CD4-positive, alpha-beta memory T cell (primary cell): ENCODE data around the gene TFE3. TPM values are rescaled to one million over a fixed set of nuclear protein-coding genes. Genes with fewer than 3 reads are reported as not detected.

Experiments used
- CTCF ChIA-PET: fragments of 350-600 bp; sonication (Branson Sonifier 250); formaldehyde crosslinking; loops from one replicate; lab custom pipeline; 2021; ENCODE audit warnings: inconsistent platforms; ENCODE audit not compliant: partially characterized antibody; lab: Charles Lee
- POLR2A ChIA-PET: fragments of 350-600 bp; sonication (Branson Sonifier 250); formaldehyde crosslinking; loops from one replicate; lab custom pipeline; 2021; ENCODE audit not compliant: partially characterized antibody; lab: Charles Lee
- DNase-seq, 5 donors: peaks; one replicate each; pipeline versions ENCODE4 v3.0.0 to v3.0.0-alpha.2; 2020 to 2022; ENCODE audit warnings: mixed read lengths in 1 of 5
- H3K27ac ChIP-seq: one replicate; pipeline ENCODE4 v1.7.0; 2013; ENCODE audit warnings: low read depth, low read length
- H3K27me3 ChIP-seq: 2 replicates; pipeline ENCODE4 v1.7.0; 2013; ENCODE audit warnings: mild to moderate bottlenecking, low read length, moderate library complexity; ENCODE audit not compliant: insufficient read depth
- H3K36me3 ChIP-seq: 2 replicates; pipeline ENCODE4 v1.7.0; 2013; ENCODE audit warnings: mild to moderate bottlenecking, low read length, moderate library complexity; ENCODE audit not compliant: insufficient read depth
- H3K4me1 ChIP-seq: 2 replicates; pipeline ENCODE4 v1.7.0; 2013; ENCODE audit warnings: mild to moderate bottlenecking, low read length, moderate library complexity; ENCODE audit not compliant: insufficient read depth
- H3K4me3 ChIP-seq, 2 donors: one replicate each; pipeline ENCODE4 v1.7.0; 2013; ENCODE audit warnings: low read length in 2 of 2, mild to moderate bottlenecking in 1 of 2
- H3K9me3 ChIP-seq, 2 donors: one replicate each; pipeline ENCODE4 v1.7.0; 2013; ENCODE audit warnings: low read length in 2 of 2, control low read depth in 1 of 2; ENCODE audit not compliant: control insufficient read depth in 1 of 2
- H3K27ac Mint-ChIP-seq, 7 donors: one replicate each; pipeline ENCODE4 v1.8.0; 2020 to 2021; ENCODE audit warnings: mixed read lengths in 7 of 7, mild to moderate bottlenecking in 6 of 7, inconsistent platforms in 3 of 7, moderate library complexity in 3 of 7
- H3K27me3 Mint-ChIP-seq, 2 donors: one replicate each; pipeline ENCODE4 v1.8.0; 2020 to 2021; ENCODE audit warnings: mixed read lengths in 2 of 2
- H3K36me3 Mint-ChIP-seq, 2 donors: one replicate each; pipeline ENCODE4 v1.8.0; 2020 to 2021; ENCODE audit warnings: mixed read lengths in 2 of 2, inconsistent platforms in 1 of 2, mild to moderate bottlenecking in 1 of 2
- H3K4me1 Mint-ChIP-seq, 4 donors: one replicate each; pipeline ENCODE4 v1.8.0; 2020 to 2021; ENCODE audit warnings: mixed read lengths in 4 of 4, mild to moderate bottlenecking in 1 of 4
- H3K4me3 Mint-ChIP-seq, 8 donors: one replicate each; pipeline ENCODE4 v1.8.0; 2020 to 2021; ENCODE audit warnings: mixed read lengths in 8 of 8, mild to moderate bottlenecking in 7 of 8, moderate library complexity in 6 of 8, inconsistent platforms in 3 of 8
- H3K9me3 Mint-ChIP-seq, 8 donors: one replicate each; pipeline ENCODE4 v1.8.0; 2020 to 2021; ENCODE audit warnings: mixed read lengths in 8 of 8, mild to moderate bottlenecking in 5 of 8, inconsistent platforms in 3 of 8, moderate library complexity in 1 of 8
- intact Hi-C: fragments of 100-400 bp; cut with micrococcal nuclease; formaldehyde crosslinking; loops from one replicate; pipeline ENCODE4 v1.15.1; 2023
- polyA plus RNA-seq, 2 donors: library from polyadenylated mRNA; unstranded; fragments of 300-500 nt; fragmentation: Illumina TruSeq; gene quantifications; one replicate each; pipeline ENCODE4 v1.2.3, GENCODE V29; 2021
- total RNA-seq, 2 experiments: library from RNA; stranded (reverse); gene quantifications; one replicate each; pipeline ENCODE4 v1.2.3, GENCODE V29; 2021

The TFE3 gene
- total and polyA plus RNA-seq, 4 experiments from 2014 or later, result 3.0 to 37.6 (median 21.7) TPM

DNA sequence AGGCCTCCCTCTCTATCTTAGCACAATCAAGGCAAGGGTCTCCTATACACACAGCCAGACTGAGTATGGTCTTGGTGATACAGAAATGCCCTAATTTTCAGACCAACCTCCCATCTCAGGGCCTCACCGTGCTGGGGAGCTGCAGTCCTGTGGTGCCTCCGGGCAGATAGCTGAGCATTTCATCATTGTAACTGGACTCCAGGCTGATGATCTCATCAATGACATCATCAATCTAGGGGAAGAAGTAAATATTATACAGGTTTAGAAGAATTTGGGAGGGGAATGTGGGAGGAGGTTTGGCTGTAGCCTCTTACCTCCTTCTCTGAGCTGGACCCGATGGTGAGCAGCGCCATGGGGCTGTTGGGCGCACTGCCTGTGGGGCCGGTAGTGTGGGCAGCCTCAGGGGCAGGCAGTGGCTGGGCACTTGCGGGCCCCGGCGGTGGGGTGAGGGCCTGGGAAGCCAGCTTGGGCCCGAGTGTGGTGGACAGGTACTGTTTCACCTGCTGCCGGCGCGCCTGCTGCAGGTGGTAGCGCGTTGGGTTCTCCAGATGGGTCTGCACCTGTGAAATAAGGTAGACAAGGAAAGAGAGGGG lies 5.2 kb downstream of the TFE3 start:
- H3K9me3 Mint-ChIP-seq, result peaks cover 0 to 1% (median 0%) of the 10 kb centered on the region in 8 donors
- Histone ChIP-seq H3K27ac (no peak overlapping the region), H3K4me1 (peaks cover 33% of the 10 kb centered on the region), H3K9me3 (no peaks in the 10 kb centered on the region), H3K27me3 (no peaks in the 10 kb centered on the region), H3K36me3 (peaks cover 22% of the 10 kb centered on the region), H3K4me3 (no peak overlapping the region)
- H3K27me3 Mint-ChIP-seq, result no peaks in the 10 kb centered on the region
- DNase-seq, result no peak
- peak overlapping the region in 2 of 7 donors; percentile 43 to 55 for H3K27ac Mint-ChIP-seq
- intact Hi-C loops, result no loop called here
- CTCF ChIA-PET, result interaction anchor here (1.6 kb wide), 1 partner anchor 79 kb away, joined by 5 read pairs; no protein-coding TSS in a partner anchor
- peaks cover 15 to 36% (median 26%) of the 10 kb centered on the region in 4 donors for H3K4me1 Mint-ChIP-seq
- no peak overlapping the region for H3K4me3 Mint-ChIP-seq
- POLR2A ChIA-PET, result interaction anchor here (2.9 kb wide), 1 partner anchor 36 kb away, joined by 17 read pairs; the partner anchor contains the start of gene GRIPAP1
- peaks cover 13 to 37% of the 10 kb centered on the region in 2 donors for H3K36me3 Mint-ChIP-seq

DNA sequence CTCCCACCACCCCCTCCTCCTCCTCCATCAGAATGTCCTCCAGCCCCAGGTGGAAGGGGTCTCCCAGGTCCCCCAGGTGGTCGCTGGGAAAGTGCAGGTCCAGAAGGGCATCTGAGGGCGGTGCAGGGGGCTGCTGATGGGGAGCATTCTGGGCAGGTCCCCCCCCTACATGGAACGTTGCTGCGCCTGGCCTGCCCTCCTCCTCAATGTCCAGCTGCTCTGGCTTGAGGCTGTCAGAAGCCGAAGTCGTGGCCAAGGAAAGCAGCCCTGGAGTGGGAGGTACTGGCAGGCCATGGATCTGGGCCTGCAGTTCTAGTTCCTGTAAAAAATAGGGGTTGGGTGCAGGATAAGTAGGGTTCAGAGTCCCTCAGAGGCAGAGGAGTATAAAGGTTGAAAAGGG lies 12.9 kb downstream of the TFE3 start:
- intact Hi-C loops, result no loop called here
- H3K4me1 ChIP-seq, result no peaks in the 10 kb centered on the region
- no peak overlapping the region for H3K4me3 ChIP-seq
- H3K9me3 Mint-ChIP-seq, result no peaks in the 10 kb centered on the region
- H3K27me3 ChIP-seq, result no peaks in the 10 kb centered on the region
- no peak overlapping the region for H3K27ac ChIP-seq
- ChIA-PET CTCF (no interaction called here), POLR2A (no interaction called here)
- H3K4me3 Mint-ChIP-seq, result no peak overlapping the region
- no peaks in the 10 kb centered on the region for H3K9me3 ChIP-seq
- peaks cover 19 to 28% of the 10 kb centered on the region in 2 donors for H3K36me3 Mint-ChIP-seq
- H3K36me3 ChIP-seq, result peaks cover 12% of the 10 kb centered on the region
- H3K4me1 Mint-ChIP-seq, result no peaks in the 10 kb centered on the region
- no peaks in the 10 kb centered on the region for H3K27me3 Mint-ChIP-seq
- H3K27ac Mint-ChIP-seq, result no peak overlapping the region
- no peak for DNase-seq

DNA sequence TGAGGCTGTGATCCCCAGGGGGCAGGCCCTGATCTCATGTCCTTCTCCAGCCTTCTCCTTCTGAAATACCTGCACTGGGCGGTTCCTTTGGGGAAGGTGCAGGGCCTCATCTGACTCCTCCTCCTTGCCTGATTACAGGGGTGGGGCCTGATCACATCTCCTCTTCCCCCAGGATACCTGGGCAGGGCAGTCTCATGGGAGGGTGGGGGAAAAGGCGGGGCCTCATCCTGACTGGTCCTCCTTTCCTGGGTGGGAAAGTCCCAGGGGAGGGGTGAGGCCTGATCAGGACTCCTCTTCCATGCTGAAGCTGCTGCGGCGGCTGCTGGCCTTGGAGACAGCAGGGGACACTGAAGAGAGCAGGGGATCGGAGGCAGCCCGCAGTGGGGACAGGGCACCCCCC lies 13.3 kb downstream of the TFE3 start:
- peaks cover 19 to 28% of the 10 kb centered on the region in 2 donors for H3K36me3 Mint-ChIP-seq
- intact Hi-C loops, result no loop called here
- H3K27me3 Mint-ChIP-seq, result no peaks in the 10 kb centered on the region
- no peaks in the 10 kb centered on the region for H3K4me1 Mint-ChIP-seq
- no peak for DNase-seq
- ChIA-PET POLR2A (no interaction called here), CTCF (no interaction called here)
- H3K4me3 Mint-ChIP-seq, result no peak overlapping the region
- Histone ChIP-seq H3K4me3 (no peak overlapping the region), H3K36me3 (peaks cover 12% of the 10 kb centered on the region), H3K27me3 (no peaks in the 10 kb centered on the region), H3K4me1 (no peaks in the 10 kb centered on the region), H3K27ac (no peak overlapping the region), H3K9me3 (no peaks in the 10 kb centered on the region)
- no peaks in the 10 kb centered on the region for H3K9me3 Mint-ChIP-seq
- no peak overlapping the region for H3K27ac Mint-ChIP-seq

DNA sequence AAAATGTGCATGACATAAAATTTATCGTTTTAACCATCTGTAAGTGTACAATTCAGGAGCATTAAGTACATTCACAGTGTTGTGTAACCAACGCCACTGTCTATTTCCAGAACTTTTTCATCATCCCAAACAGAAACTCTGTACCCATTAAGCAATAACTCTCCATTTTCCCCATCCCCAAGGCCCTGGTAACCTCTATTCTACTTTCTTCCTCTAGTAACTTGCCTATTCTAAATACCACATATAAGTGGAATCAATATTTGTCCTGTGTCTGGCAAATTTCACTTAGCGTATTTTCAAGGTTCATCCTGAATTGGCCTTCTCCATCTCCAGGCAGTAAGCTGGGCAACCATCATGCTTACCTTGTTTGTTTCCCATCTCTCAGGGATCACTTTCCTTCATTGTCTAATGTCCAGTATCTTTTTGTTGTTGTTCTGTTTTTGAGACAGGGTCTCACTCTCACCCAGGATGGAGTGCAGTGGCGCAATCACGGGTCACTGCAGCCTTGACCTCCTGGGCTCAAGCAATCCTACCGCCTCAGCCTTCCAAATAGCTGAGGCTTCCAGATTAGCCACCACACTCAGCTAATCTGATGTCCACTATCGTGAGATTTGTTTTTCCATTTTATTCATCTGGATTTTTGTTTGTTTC lies 23.4 kb downstream of the TFE3 start:
- H3K27ac ChIP-seq, result no peak overlapping the region
- no peaks in the 10 kb centered on the region for H3K36me3 ChIP-seq
- no peak overlapping the region for H3K27ac Mint-ChIP-seq
- no peaks in the 10 kb centered on the region for H3K9me3 ChIP-seq
- H3K4me1 ChIP-seq, result no peaks in the 10 kb centered on the region
- intact Hi-C loops, result no loop called here
- ChIA-PET POLR2A (no interaction called here), CTCF (no interaction called here)
- H3K4me1 Mint-ChIP-seq, result no peaks in the 10 kb centered on the region
- no peaks in the 10 kb centered on the region for H3K36me3 Mint-ChIP-seq
- H3K4me3 Mint-ChIP-seq, result no peak overlapping the region
- peaks cover 0 to 1% (median 0%) of the 10 kb centered on the region in 8 donors for H3K9me3 Mint-ChIP-seq
- no peak for DNase-seq
- no peaks in the 10 kb centered on the region for H3K27me3 Mint-ChIP-seq
- H3K4me3 ChIP-seq, result no peak overlapping the region
- H3K27me3 ChIP-seq, result no peaks in the 10 kb centered on the region

DNA sequence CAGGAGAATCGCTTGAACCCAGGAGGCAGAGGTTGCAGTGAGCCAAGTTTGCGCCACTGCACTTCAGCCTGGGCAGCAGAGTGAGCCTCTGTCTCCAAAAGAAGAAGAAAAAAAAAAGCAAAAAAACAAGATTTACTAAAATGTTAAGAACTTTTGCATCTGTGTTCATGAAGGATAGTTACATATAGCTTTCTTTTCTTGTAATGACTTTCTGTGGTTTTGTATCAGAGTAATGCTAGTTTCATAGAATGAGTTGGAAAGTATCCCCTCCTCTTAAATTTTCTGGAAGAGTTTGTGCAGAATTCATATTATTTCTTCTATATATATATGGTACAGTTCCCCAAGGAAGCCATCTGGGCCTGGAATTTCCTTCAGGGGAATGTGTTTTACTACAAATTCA lies 24.1 kb downstream of the TFE3 start:
- H3K36me3 ChIP-seq, result no peaks in the 10 kb centered on the region
- no peak overlapping the region for H3K27ac ChIP-seq
- H3K4me1 Mint-ChIP-seq, result no peaks in the 10 kb centered on the region
- no peaks in the 10 kb centered on the region for H3K9me3 ChIP-seq
- no peaks in the 10 kb centered on the region for H3K4me1 ChIP-seq
- no peak for DNase-seq
- H3K4me3 Mint-ChIP-seq, result no peak overlapping the region
- H3K27ac Mint-ChIP-seq, result no peak overlapping the region
- POLR2A ChIA-PET, result no interaction called here
- CTCF ChIA-PET, result no interaction called here
- intact Hi-C loops, result no loop called here
- H3K9me3 Mint-ChIP-seq, result peaks cover 0 to 1% (median 0%) of the 10 kb centered on the region in 8 donors
- H3K4me3 ChIP-seq, result no peak overlapping the region
- no peaks in the 10 kb centered on the region for H3K27me3 Mint-ChIP-seq
- H3K36me3 Mint-ChIP-seq, result no peaks in the 10 kb centered on the region
- no peaks in the 10 kb centered on the region for H3K27me3 ChIP-seq

DNA sequence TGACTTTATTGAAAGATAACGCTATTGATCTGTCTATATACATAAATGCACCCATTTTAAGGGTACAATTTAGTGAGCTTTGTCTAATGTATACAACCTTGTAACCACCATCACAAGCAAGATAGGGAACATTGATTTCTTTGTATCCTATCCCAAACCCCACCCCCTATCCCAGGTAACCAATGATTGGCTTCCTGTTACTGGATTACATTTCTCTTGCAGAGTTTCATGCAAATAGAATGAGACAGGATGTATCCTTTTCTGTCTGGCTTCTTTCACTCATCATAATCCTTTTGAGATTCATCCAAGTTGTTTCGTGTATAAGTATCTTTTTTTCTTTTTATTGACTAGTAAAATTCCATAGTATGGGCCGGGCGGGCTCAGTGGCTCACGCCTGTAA lies 39.5 kb downstream of the TFE3 start:
- intact Hi-C loops, result loop anchor here (5.0 kb wide), 2 partner anchors 86 to 154 kb away; partner anchors contain the start of gene PIM2
- Mint-ChIP-seq H3K4me3 (peak overlapping the region in 5 of 8 donors; percentile 5 to 71 (median 49)), H3K27me3 (no peaks in the 10 kb centered on the region), H3K4me1 (peaks cover 8 to 26% (median 18%) of the 10 kb centered on the region in 4 donors), H3K9me3 (no peaks in the 10 kb centered on the region), H3K36me3 (peaks cover 8 to 18% of the 10 kb centered on the region in 2 donors), H3K27ac (peak overlapping the region in 5 of 7 donors; percentile 3 to 82 (median 68))
- Histone ChIP-seq H3K4me3 (no peak overlapping the region), H3K27me3 (no peaks in the 10 kb centered on the region), H3K27ac (no peak overlapping the region), H3K4me1 (peaks cover 20% of the 10 kb centered on the region), H3K9me3 (no peaks in the 10 kb centered on the region), H3K36me3 (no peaks in the 10 kb centered on the region)
- no peak for DNase-seq
- POLR2A ChIA-PET, result interaction anchor here (3.1 kb wide), 1 partner anchor 39 kb away, joined by 20 read pairs; the partner anchor contains the start of gene TFE3
- CTCF ChIA-PET, result interaction anchor here (0.6 to 1.5 kb wide), 2 partner anchors 95 to 356 kb away, joined by 3 read pairs; no protein-coding TSS in a partner anchor
